ENCODE data around the gene BTNL9. TPM values are rescaled to one million over a fixed set of nuclear protein-coding genes. Genes with fewer than 3 reads are reported as not detected.

BTNL9 gene
- total and polyA plus RNA-seq, 9 of the 15 experiments (the other 6 are each of a cell fraction or from before 2014, with no cell fraction given) = 3.7 to 86.7 (median 29.4) TPM

DNA sequence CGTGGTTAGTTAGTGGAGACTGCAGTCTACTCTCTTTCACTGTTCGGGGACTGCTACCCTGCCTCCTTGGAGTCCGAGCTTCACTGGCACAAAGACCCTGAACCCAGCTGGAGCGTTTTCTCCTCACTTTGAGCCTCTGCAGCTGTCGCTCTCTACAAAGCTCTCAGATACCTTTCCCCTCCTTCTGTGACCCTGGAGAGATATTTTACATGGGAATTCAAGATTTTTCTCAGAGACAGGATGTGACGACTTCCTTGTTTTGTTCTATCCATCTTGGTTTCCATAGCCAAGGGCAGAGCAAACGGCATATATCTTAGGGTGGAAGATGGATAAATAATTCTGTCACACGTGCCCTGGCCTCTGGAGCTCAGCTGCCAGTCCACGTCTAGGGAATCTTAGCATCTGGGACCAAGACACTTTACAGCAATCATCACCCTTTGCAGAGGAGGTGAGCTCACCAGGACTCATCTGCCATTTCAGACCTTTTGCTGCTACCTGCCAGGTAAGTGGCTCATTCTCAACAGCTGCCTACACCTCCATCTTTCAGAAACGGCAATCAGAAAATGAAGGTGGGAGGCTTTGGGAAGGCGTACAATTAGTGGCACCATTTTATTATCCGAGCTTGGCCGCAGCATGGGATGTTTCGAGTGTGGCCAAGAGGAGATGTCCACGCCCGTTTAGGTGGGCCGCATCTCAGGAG lies at the start of gene BTNL9 (continued):
- TF ChIP-seq, protein P1, sequence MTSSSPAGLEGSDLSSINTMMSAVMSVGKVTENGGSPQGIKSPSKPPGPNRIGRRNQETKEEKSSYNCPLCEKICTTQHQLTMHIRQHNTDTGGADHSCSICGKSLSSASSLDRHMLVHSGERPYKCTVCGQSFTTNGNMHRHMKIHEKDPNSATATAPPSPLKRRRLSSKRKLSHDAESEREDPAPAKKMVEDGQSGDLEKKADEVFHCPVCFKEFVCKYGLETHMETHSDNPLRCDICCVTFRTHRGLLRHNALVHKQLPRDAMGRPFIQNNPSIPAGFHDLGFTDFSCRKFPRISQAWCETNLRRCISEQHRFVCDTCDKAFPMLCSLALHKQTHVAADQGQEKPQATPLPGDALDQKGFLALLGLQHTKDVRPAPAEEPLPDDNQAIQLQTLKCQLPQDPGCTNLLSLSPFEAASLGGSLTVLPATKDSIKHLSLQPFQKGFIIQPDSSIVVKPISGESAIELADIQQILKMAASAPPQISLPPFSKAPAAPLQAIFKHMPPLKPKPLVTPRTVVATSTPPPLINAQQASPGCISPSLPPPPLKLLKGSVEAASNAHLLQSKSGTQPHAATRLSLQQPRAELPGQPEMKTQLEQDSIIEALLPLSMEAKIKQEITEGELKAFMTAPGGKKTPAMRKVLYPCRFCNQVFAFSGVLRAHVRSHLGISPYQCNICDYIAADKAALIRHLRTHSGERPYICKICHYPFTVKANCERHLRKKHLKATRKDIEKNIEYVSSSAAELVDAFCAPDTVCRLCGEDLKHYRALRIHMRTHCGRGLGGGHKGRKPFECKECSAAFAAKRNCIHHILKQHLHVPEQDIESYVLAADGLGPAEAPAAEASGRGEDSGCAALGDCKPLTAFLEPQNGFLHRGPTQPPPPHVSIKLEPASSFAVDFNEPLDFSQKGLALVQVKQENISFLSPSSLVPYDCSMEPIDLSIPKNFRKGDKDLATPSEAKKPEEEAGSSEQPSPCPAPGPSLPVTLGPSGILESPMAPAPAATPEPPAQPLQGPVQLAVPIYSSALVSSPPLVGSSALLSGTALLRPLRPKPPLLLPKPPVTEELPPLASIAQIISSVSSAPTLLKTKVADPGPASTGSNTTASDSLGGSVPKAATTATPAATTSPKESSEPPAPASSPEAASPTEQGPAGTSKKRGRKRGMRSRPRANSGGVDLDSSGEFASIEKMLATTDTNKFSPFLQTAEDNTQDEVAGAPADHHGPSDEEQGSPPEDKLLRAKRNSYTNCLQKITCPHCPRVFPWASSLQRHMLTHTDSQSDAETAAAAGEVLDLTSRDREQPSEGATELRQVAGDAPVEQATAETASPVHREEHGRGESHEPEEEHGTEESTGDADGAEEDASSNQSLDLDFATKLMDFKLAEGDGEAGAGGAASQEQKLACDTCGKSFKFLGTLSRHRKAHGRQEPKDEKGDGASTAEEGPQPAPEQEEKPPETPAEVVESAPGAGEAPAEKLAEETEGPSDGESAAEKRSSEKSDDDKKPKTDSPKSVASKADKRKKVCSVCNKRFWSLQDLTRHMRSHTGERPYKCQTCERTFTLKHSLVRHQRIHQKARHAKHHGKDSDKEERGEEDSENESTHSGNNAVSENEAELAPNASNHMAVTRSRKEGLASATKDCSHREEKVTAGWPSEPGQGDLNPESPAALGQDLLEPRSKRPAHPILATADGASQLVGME (CRISPR knock-in tag; IDR thresholded peaks at IDR 0.05) = no peak
- TF ChIP-seq TAF9B (IDR thresholded peaks at IDR 0.05; ENCODE audit: partially characterized antibody) (no peak), ZNF778 (CRISPR knock-in tag; IDR thresholded peaks at IDR 0.05) (no peak), HMGN3 (IDR thresholded peaks at IDR 0.05; ENCODE audit: borderline replicate concordance, extremely low read depth, insufficient read length, low read depth, low read length) (no peak), HMG20B (CRISPR knock-in tag; IDR thresholded peaks at IDR 0.05) (no peak), MAFK (IDR thresholded peaks at IDR 0.05; ENCODE audit: low read length) (no peak)
- TF ChIP-seq, protein P2, sequence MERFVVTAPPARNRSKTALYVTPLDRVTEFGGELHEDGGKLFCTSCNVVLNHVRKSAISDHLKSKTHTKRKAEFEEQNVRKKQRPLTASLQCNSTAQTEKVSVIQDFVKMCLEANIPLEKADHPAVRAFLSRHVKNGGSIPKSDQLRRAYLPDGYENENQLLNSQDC (CRISPR knock-in tag; IDR thresholded peaks at IDR 0.05) = no peak
